Esophagus squamous epithelium (tissue), 5 donors: Measurements from ENCODE around the gene TFCP2. TPM values are rescaled to one million over a fixed set of nuclear protein-coding genes. Genes with fewer than 3 reads are reported as not detected.

ENCODE experiments used
- DNase-seq: peaks from one replicate; lab custom pipeline; 2025; lab: John Stamatoyannopoulos, UW
- H3K27ac ChIP-seq, 4 donors: fragments of 200-600 bp; sonication (generic); one replicate each; pipeline ENCODE4 v1.5.1; 2016 to 2019; ENCODE audit warnings: mild to moderate bottlenecking in 1 of 4
- H3K27me3 ChIP-seq, 4 donors: fragments of 200-600 bp; sonication (generic); 1 replicate in 3 of 4; 2 replicates in 1 of 4; pipeline versions ENCODE4 v1.5.1 to v1.6.0; 2017 to 2021; ENCODE audit warnings: antibody characterized with exemption in 1 of 4
- H3K36me3 ChIP-seq, 3 donors: fragments of 200-600 bp; sonication (generic); one replicate each; pipeline ENCODE4 v1.5.1; 2016 to 2019
- H3K4me1 ChIP-seq, 3 donors: fragments of 200-600 bp; sonication (generic); one replicate each; pipeline ENCODE4 v1.5.1; 2017 to 2019
- H3K4me3 ChIP-seq, 4 donors: fragments of 200-600 bp; sonication (generic); 1 replicate in 3 of 4; 2 replicates in 1 of 4; pipeline ENCODE4 v1.5.1; 2016 to 2019; ENCODE audit warnings: mild to moderate bottlenecking in 2 of 4, moderate library complexity in 1 of 4
- H3K9me3 ChIP-seq, 3 donors: fragments of 200-600 bp; sonication (generic); one replicate each; pipeline ENCODE4 v1.5.1; 2016 to 2019
- CTCF ChIP-seq, 6 experiments: fragments of 450-650 bp in 4 of 6; fragments of 200-600 bp in 2 of 6; sonication (generic) in 2 of 6; IDR thresholded peaks; one replicate each; pipeline ENCODE4 v1.5.1; 2016 to 2019; ENCODE audit warnings: antibody characterized with exemption in 6 of 6, mild to moderate bottlenecking in 4 of 6, moderate library complexity in 4 of 6
- POLR2A ChIP-seq, 4 donors: fragments of 450-650 bp; IDR thresholded peaks; one replicate each; pipeline ENCODE4 v1.6.1; 2017; ENCODE audit warnings: antibody characterized with exemption in 4 of 4, mild to moderate bottlenecking in 4 of 4, moderate library complexity in 3 of 4
- WGBS, 2 donors: methylation state at CpG; one replicate each; pipeline ENCODE4 v1.1.5; 2018; 5-methylcytosine and 5-hydroxymethylcytosine counted together
- intact Hi-C: fragments of 100-400 bp; cut with DNase I; formaldehyde crosslinking; loops from one replicate; pipeline ENCODE4 v1.15.0; 2022
- total RNA-seq, 4 donors: library from RNA; depleted of rRNA; stranded (reverse); fragments of >200 nt; gene quantifications; one replicate each; pipeline ENCODE4 v1.1.0, GENCODE V29; 2016
- donor health status: DM: yes; HTN: yes; CAD: no.

Gene TFCP2
- total RNA-seq, 4 donors from 2014 or later: 10.8 to 12.0 (median 11.7) TPM

GRCh38 chr12:51202718-51203117 lies 29.8 kb upstream of the TFCP2 start:
- intact Hi-C loops: no loop called here
- Histone ChIP-seq H3K9me3 (no peaks in the 10 kb centered on the region), H3K4me3 (no peak overlapping the region), H3K36me3 (peaks cover 0 to 15% (median 0%) of the 10 kb centered on the region in 3 donors), H3K27ac (no peak overlapping the region), H3K4me1 (no peaks in the 10 kb centered on the region), H3K27me3 (no peaks in the 10 kb centered on the region)
- 84 to 85% methylated on average over 4 to 5 of the region's 5 CpGs for WGBS, 2 donors
- no peak for DNase-seq
- TF ChIP-seq CTCF (IDR thresholded peaks at IDR 0.05): no peak
- no peak for TF ChIP-seq POLR2A (IDR thresholded peaks at IDR 0.05)

- H3K27ac ChIP-seq: no peak overlapping the region
- H3K4me1 ChIP-seq: no peaks in the 10 kb centered on the region
- no peaks in the 10 kb centered on the region for H3K9me3 ChIP-seq
- no peak for TF ChIP-seq POLR2A (IDR thresholded peaks at IDR 0.05)
- TF ChIP-seq CTCF (IDR thresholded peaks at IDR 0.05): no peak
- peaks cover 0 to 21% (median 0%) of the 10 kb centered on the region in 3 donors for H3K36me3 ChIP-seq
- intact Hi-C loops: no loop called here
- 83 to 94% methylated on average over 9 of the region's 9 CpGs for WGBS, 2 donors
- DNase-seq: no peak
- no peaks in the 10 kb centered on the region for H3K27me3 ChIP-seq
- no peak overlapping the region for H3K4me3 ChIP-seq
Measured at GRCh38 chr12:51200806-51201205, 27.9 kb upstream of the TFCP2 start.

GRCh38 chr12:51200156-51200555 lies 27.2 kb upstream of the TFCP2 start:
- WGBS, 2 donors: 87 to 93% methylated on average over 3 to 7 of the region's 7 CpGs
- TF ChIP-seq POLR2A (IDR thresholded peaks at IDR 0.05): no peak
- no peak for TF ChIP-seq CTCF (IDR thresholded peaks at IDR 0.05)
- intact Hi-C loops: no loop called here
- no peak for DNase-seq
- Histone ChIP-seq H3K27ac (no peak overlapping the region), H3K4me1 (no peaks in the 10 kb centered on the region), H3K4me3 (no peak overlapping the region), H3K9me3 (no peaks in the 10 kb centered on the region), H3K36me3 (peaks cover 0 to 21% (median 0%) of the 10 kb centered on the region in 3 donors), H3K27me3 (no peaks in the 10 kb centered on the region)

- no peak for DNase-seq
- no peak for TF ChIP-seq CTCF (IDR thresholded peaks at IDR 0.05)
- no peak for TF ChIP-seq POLR2A (IDR thresholded peaks at IDR 0.05)
- H3K36me3 ChIP-seq: peaks cover 0 to 21% (median 0%) of the 10 kb centered on the region in 3 donors
- H3K9me3 ChIP-seq: no peaks in the 10 kb centered on the region
- intact Hi-C loops: no loop called here
- no peak overlapping the region for H3K27ac ChIP-seq
- WGBS, 2 donors: 75 to 85% methylated on average over 2 to 4 of the region's 10 CpGs
- H3K4me3 ChIP-seq: no peak overlapping the region
- H3K4me1 ChIP-seq: no peaks in the 10 kb centered on the region
- no peaks in the 10 kb centered on the region for H3K27me3 ChIP-seq
Measured at GRCh38 chr12:51199366-51199945, 26.5 kb upstream of the TFCP2 start.

- Histone ChIP-seq H3K4me3 (no peak overlapping the region), H3K36me3 (peaks cover 0 to 21% (median 0%) of the 10 kb centered on the region in 3 donors), H3K9me3 (no peaks in the 10 kb centered on the region), H3K27ac (no peak overlapping the region), H3K27me3 (no peaks in the 10 kb centered on the region), H3K4me1 (no peaks in the 10 kb centered on the region)
- no peak for DNase-seq
- TF ChIP-seq CTCF (IDR thresholded peaks at IDR 0.05): no peak
- no peak for TF ChIP-seq POLR2A (IDR thresholded peaks at IDR 0.05)
- intact Hi-C loops: no loop called here
- WGBS, 2 donors: 85 to 94% methylated on average over 7 to 11 of the region's 16 CpGs
Measured at GRCh38 chr12:51198568-51199365, 25.8 kb upstream of the TFCP2 start.
